ENCODE data around the gene ZBTB8OS.

DNA sequence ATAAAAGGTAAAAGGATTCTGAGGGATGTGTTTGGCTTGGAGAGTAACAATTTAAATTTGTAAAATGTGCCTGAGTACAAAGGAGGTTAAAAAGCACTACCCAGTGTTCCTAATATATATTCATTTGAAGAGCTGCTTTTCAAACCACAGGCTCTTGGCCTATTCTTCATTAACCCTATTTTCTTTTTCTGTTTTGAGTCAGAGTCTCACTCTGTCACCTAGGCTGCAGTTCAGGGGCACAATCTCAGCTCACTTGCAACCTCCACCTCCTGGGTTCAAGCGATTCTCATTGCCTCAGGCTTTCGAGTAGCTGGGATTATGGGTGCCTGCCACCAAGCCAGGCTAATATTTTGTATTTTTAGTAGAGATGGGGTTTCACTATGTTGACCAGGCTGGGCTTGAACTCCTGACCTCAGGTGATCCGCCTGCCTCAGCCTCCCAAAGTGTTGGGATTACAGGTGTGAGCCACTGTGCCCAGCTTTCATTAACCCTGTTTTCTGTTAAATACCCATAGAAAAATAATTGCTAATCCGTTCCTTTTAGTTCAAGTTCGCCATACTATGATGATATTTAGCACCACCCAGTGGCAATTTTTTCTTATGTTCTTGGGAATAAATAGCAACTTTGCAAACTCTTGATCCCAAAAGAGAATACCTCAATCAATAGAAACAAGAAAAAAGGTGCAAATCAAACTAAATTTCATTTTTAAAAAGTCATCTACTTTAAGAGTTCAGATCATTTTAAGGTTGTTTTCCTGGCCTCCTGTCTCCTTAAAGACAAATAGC, 30.5 kb downstream of the ZBTB8OS start:
- TF ChIP-seq, protein P1, sequence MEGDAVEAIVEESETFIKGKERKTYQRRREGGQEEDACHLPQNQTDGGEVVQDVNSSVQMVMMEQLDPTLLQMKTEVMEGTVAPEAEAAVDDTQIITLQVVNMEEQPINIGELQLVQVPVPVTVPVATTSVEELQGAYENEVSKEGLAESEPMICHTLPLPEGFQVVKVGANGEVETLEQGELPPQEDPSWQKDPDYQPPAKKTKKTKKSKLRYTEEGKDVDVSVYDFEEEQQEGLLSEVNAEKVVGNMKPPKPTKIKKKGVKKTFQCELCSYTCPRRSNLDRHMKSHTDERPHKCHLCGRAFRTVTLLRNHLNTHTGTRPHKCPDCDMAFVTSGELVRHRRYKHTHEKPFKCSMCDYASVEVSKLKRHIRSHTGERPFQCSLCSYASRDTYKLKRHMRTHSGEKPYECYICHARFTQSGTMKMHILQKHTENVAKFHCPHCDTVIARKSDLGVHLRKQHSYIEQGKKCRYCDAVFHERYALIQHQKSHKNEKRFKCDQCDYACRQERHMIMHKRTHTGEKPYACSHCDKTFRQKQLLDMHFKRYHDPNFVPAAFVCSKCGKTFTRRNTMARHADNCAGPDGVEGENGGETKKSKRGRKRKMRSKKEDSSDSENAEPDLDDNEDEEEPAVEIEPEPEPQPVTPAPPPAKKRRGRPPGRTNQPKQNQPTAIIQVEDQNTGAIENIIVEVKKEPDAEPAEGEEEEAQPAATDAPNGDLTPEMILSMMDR (IDR thresholded peaks at IDR 0.05; ENCODE audit: low read length) = peak; percentile 15; the same call in 1 of the 2 replicates
- no peak for TF ChIP-seq EZH2 (optimal IDR thresholded peaks at IDR 0.05; ENCODE audit: low read depth, low read length)
- TF ChIP-seq EZH2phosphoT487 (IDR thresholded peaks at IDR 0.05; ENCODE audit: low read length) = no peak
